ENCODE measurements around the gene NRGN. TPM values are rescaled to one million over a fixed set of nuclear protein-coding genes. Genes with fewer than 3 reads are reported as not detected.

NRGN gene
- total RNA-seq, 6 experiments from 2014 or later: 0.43 to 4.6 (median 1.4) TPM; not detected in 1

GRCh38 chr11:124717786-124718651, 21.7 kb upstream of the NRGN start:
- peaks cover 0 to 6% of the 10 kb centered on the region in 2 donors for H3K27me3 ChIP-seq
- ATAC-seq: peak; percentile 47 to 68 (median 60)

GRCh38 chr11:124718801-124719200, 20.9 kb upstream of the NRGN start:
- Histone ChIP-seq H3K27me3 (peaks cover 0 to 6% of the 10 kb centered on the region in 2 donors), H3K4me1 (peaks cover 0 to 12% (median 0%) of the 10 kb centered on the region in 4 donors), H3K27ac (no peak overlapping the region), H3K4me3 (no peak overlapping the region), H3K9me3 (no peaks in the 10 kb centered on the region), H3K36me3 (no peaks in the 10 kb centered on the region)
- intact Hi-C loops (cut with DNase I): no loop called here
- WGBS (ENCODE audit: insufficient coverage, low coverage, low lambda C conversion rate, missing lambda C conversion rate): 57% methylated on average over 11 of the region's 14 CpGs
- DNase-seq: no peak
- no peak for TF ChIP-seq POLR2A (IDR thresholded peaks at IDR 0.05)
- no peak for TF ChIP-seq CTCF (IDR thresholded peaks at IDR 0.05)
- no peak for ATAC-seq

More at GRCh38 chr11:124717786-124718651, 21.7 kb upstream of the NRGN start:
- H3K27ac ChIP-seq: no peak overlapping the region
- intact Hi-C loops (cut with DNase I): no loop called here
- no peaks in the 10 kb centered on the region for H3K9me3 ChIP-seq
- H3K36me3 ChIP-seq: no peaks in the 10 kb centered on the region
- DNase-seq: no peak
- 2% methylated on average over 20 of the region's 45 CpGs for WGBS (ENCODE audit: insufficient coverage, low coverage, low lambda C conversion rate, missing lambda C conversion rate)
- peak overlapping the region in 2 of 3 donors; percentile 25 to 31 for H3K4me3 ChIP-seq
- TF ChIP-seq POLR2A (IDR thresholded peaks at IDR 0.05): no peak
- no peak for TF ChIP-seq CTCF (IDR thresholded peaks at IDR 0.05)
- peaks cover 0 to 12% (median 0%) of the 10 kb centered on the region in 4 donors for H3K4me1 ChIP-seq

- TF ChIP-seq CTCF (IDR thresholded peaks at IDR 0.05) (no peak), POLR2A (IDR thresholded peaks at IDR 0.05) (no peak)
- H3K9me3 ChIP-seq: no peaks in the 10 kb centered on the region
- no peak overlapping the region for H3K4me3 ChIP-seq
- intact Hi-C loops (cut with DNase I): no loop called here
- DNase-seq (no peak), ATAC-seq (no peak)
- H3K27ac ChIP-seq: no peak overlapping the region
- H3K36me3 ChIP-seq: no peaks in the 10 kb centered on the region
- H3K4me1 ChIP-seq: peaks cover 0 to 12% (median 0%) of the 10 kb centered on the region in 4 donors
- peaks cover 0 to 6% of the 10 kb centered on the region in 2 donors for H3K27me3 ChIP-seq
- 5% methylated on average over 2 of the region's 2 CpGs for WGBS (ENCODE audit: insufficient coverage, low coverage, low lambda C conversion rate, missing lambda C conversion rate)
Measured at GRCh38 chr11:124719534-124719933, 20.2 kb upstream of the NRGN start.

- Histone ChIP-seq H3K4me3 (no peak overlapping the region), H3K9me3 (no peaks in the 10 kb centered on the region), H3K27ac (no peak overlapping the region), H3K4me1 (peaks cover 0 to 12% (median 0%) of the 10 kb centered on the region in 4 donors), H3K36me3 (no peaks in the 10 kb centered on the region), H3K27me3 (peaks cover 0 to 6% of the 10 kb centered on the region in 2 donors)
- DNase-seq (no peak), ATAC-seq (no peak)
- TF ChIP-seq POLR2A (IDR thresholded peaks at IDR 0.05) (no peak), CTCF (IDR thresholded peaks at IDR 0.05) (no peak)
- 29% methylated on average over 6 of the region's 6 CpGs for WGBS (ENCODE audit: insufficient coverage, low coverage, low lambda C conversion rate, missing lambda C conversion rate)
- intact Hi-C loops (cut with DNase I): no loop called here
Measured at GRCh38 chr11:124722176-124722575, 17.6 kb upstream of the NRGN start.
